HEK293 (cell line): ENCODE results near the gene ERMARD.
A peak's percentile ranks its signal among the peaks of the same experiment; 100 is the strongest.

Experiments
- CTCF ChIA-PET: fragments of 350-600 bp; formaldehyde crosslinking; extraction: SDS; loops from one replicate; lab custom pipeline; 2021; ENCODE audit warnings: antibody characterized with exemption; lab: Yijun Ruan, JAX
- POLR2A ChIA-PET: fragments of 300-600 bp; formaldehyde crosslinking; extraction: SDS; loops from one replicate; lab custom pipeline; 2020; ENCODE audit warnings: antibody characterized with exemption, inconsistent platforms; lab: Yijun Ruan, JAX
- H3K27ac ChIP-seq: fragments of 200-500 bp; sonication (Bioruptor generic); 2 replicates; pipeline ENCODE4 v1.5.1; 2014; ENCODE audit warnings: low read depth, low read length, control low read depth, inconsistent platforms; ENCODE audit errors: extremely low read depth
- H3K36me3 ChIP-seq, 2 experiments: fragments of 200-500 bp in 1 of 2; sonication (Bioruptor generic) in 1 of 2; 1 replicate in 1 of 2; 2 replicates in 1 of 2; pipeline ENCODE4 v1.5.1; 2014 to 2017; ENCODE audit warnings: inconsistent platforms in 2 of 2, low read length in 2 of 2; ENCODE audit not compliant: control insufficient read depth in 2 of 2, insufficient read depth in 1 of 2
- H3K4me1 ChIP-seq: fragments of 200-500 bp; sonication (Bioruptor generic); 2 replicates; pipeline ENCODE4 v1.5.1; 2014; ENCODE audit warnings: mild to moderate bottlenecking, low read length, inconsistent platforms; ENCODE audit not compliant: control insufficient read depth, insufficient read depth
- H3K4me3 ChIP-seq: 2 replicates; pipeline ENCODE4 v1.5.1; 2011; ENCODE audit warnings: low read depth, mild to moderate bottlenecking, control low read depth, low read length, moderate library complexity
- H3K9me3 ChIP-seq: fragments of 200-500 bp; sonication (Bioruptor generic); 2 replicates; pipeline ENCODE4 v1.5.1; 2014; ENCODE audit warnings: low read depth, low read length, inconsistent platforms; ENCODE audit not compliant: control insufficient read depth, insufficient read depth
- EGR2 ChIP-seq: fragments of 450-650 bp; formaldehyde crosslinking; IDR thresholded peaks from 2 replicates; pipeline ENCODE4 v1.5.1; 2016; ENCODE audit warnings: low read depth, missing biosample characterization, missing genetic modification characterization
- GLIS1 ChIP-seq: fragments of 450-650 bp; formaldehyde crosslinking; IDR thresholded peaks from 2 replicates; pipeline ENCODE4 v1.5.1; 2016; ENCODE audit warnings: missing biosample characterization, missing genetic modification characterization
- KLF10 ChIP-seq: fragments of 450-650 bp; IDR thresholded peaks from 2 replicates; pipeline ENCODE4 v1.5.1; 2018; ENCODE audit warnings: missing biosample characterization, mild to moderate bottlenecking, missing genetic modification characterization
- KLF8 ChIP-seq: fragments of 450-650 bp; formaldehyde crosslinking; IDR thresholded peaks from 2 replicates; pipeline ENCODE4 v1.5.1; 2016; ENCODE audit warnings: missing biosample characterization, missing genetic modification characterization
- KLF9 ChIP-seq: fragments of 450-650 bp; formaldehyde crosslinking; IDR thresholded peaks from 2 replicates; pipeline ENCODE4 v1.5.1; 2016; ENCODE audit warnings: missing biosample characterization, missing genetic modification characterization, low read depth
- MZF1 ChIP-seq: fragments of 450-650 bp; formaldehyde crosslinking; IDR thresholded peaks from 2 replicates; pipeline ENCODE4 v1.5.1; 2017; ENCODE audit warnings: missing biosample characterization, missing genetic modification characterization, borderline replicate concordance
- ZBTB21 ChIP-seq: fragments of 450-650 bp; formaldehyde crosslinking; IDR thresholded peaks from 2 replicates; pipeline ENCODE4 v1.5.1; 2017; ENCODE audit warnings: missing biosample characterization, missing genetic modification characterization
- ZBTB8A ChIP-seq: fragments of 450-650 bp; formaldehyde crosslinking; IDR thresholded peaks from 2 replicates; pipeline ENCODE4 v1.5.1; 2016; ENCODE audit warnings: missing biosample characterization, missing genetic modification characterization
- ZIC2 ChIP-seq: fragments of 450-650 bp; formaldehyde crosslinking; IDR thresholded peaks from 2 replicates; pipeline ENCODE4 v1.5.1; 2016; ENCODE audit warnings: missing biosample characterization, missing genetic modification characterization
- ZNF341 ChIP-seq: fragments of 450-650 bp; formaldehyde crosslinking; IDR thresholded peaks from 2 replicates; pipeline ENCODE4; 2016; ENCODE audit warnings: low read depth, missing biosample characterization, missing genetic modification characterization
- ZNF423 ChIP-seq: fragments of 450-650 bp; formaldehyde crosslinking; IDR thresholded peaks from 2 replicates; pipeline ENCODE4 v1.5.1; 2016; ENCODE audit warnings: missing biosample characterization, missing genetic modification characterization
- ZNF629 ChIP-seq: fragments of 450-650 bp; formaldehyde crosslinking; IDR thresholded peaks from 2 replicates; pipeline ENCODE4 v1.5.1; 2017; ENCODE audit warnings: missing biosample characterization, missing genetic modification characterization
- ZSCAN16 ChIP-seq: fragments of 450-650 bp; formaldehyde crosslinking; IDR thresholded peaks from 2 replicates; pipeline ENCODE4 v1.5.1; 2016; ENCODE audit warnings: missing biosample characterization, missing genetic modification characterization
- TF ChIP-seq, protein P1 (sequence below): fragments of 450-650 bp; formaldehyde crosslinking; conservative IDR thresholded peaks from 2 replicates; pipeline ENCODE4 v1.5.1; 2016; ENCODE audit warnings: low read depth, missing biosample characterization, missing genetic modification characterization
- TF ChIP-seq, protein P2 (sequence below): fragments of 450-650 bp; formaldehyde crosslinking; IDR thresholded peaks from 2 replicates; pipeline ENCODE4 v1.5.1; 2016; ENCODE audit warnings: missing biosample characterization, missing genetic modification characterization
- TF ChIP-seq, protein P3 (sequence below): fragments of 450-650 bp; formaldehyde crosslinking; IDR thresholded peaks from 2 replicates; pipeline ENCODE4 v1.5.1; 2016; ENCODE audit warnings: missing biosample characterization, missing genetic modification characterization
- TF ChIP-seq, protein P4 (sequence below): fragments of 450-650 bp; formaldehyde crosslinking; IDR thresholded peaks from 2 replicates; pipeline ENCODE4 v1.5.1; 2016; ENCODE audit warnings: missing biosample characterization, missing genetic modification characterization
- TF ChIP-seq, protein P5 (sequence below): fragments of 450-650 bp; formaldehyde crosslinking; IDR thresholded peaks from 2 replicates; pipeline ENCODE4 v1.5.0; 2017; ENCODE audit warnings: missing biosample characterization, missing genetic modification characterization, borderline replicate concordance

Gene ERMARD

DNA sequence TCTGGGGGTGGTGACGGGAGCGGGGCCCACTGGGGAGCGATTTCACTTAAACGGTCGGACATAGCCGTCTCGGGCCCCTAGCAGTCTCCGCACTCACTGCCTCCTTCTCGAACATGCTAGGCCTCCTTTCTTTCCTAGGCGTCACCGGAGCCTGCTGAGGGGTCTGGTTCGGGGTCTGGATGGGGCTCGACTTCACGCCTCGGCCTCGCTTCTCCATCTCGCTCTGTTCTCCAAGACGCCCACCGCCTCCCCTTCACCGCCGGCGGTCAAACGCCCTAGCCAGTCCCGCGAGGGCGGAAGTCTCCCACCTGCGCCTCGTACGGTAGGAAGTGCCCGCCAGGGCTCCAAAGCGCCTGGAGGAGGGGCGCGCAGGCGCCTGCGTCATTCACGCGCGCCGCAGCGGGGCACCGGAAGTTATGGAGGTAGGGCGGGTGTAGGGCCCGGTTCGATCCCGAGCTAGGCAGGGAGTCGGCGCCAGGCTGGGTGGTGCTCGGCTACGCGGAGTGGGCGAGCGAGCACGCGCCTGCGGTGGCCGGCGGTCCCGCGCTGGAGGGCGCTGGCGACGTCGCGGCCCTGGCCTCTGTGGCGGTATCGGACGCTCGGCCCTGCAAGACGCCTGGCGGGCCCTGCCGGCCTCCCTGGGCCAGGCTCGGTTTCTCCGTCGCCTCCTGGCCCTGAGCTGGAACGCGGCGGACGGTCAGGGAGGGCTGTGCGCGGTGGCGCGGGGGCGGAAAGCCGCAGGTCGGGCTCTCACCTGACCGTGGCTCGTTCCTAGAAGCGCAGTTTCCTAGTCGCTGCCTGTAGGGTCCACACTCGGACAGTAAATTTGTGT, at the start of gene ERMARD, which contains the start of gene DYNLT2 (continued):
- TF ChIP-seq, protein P1, sequence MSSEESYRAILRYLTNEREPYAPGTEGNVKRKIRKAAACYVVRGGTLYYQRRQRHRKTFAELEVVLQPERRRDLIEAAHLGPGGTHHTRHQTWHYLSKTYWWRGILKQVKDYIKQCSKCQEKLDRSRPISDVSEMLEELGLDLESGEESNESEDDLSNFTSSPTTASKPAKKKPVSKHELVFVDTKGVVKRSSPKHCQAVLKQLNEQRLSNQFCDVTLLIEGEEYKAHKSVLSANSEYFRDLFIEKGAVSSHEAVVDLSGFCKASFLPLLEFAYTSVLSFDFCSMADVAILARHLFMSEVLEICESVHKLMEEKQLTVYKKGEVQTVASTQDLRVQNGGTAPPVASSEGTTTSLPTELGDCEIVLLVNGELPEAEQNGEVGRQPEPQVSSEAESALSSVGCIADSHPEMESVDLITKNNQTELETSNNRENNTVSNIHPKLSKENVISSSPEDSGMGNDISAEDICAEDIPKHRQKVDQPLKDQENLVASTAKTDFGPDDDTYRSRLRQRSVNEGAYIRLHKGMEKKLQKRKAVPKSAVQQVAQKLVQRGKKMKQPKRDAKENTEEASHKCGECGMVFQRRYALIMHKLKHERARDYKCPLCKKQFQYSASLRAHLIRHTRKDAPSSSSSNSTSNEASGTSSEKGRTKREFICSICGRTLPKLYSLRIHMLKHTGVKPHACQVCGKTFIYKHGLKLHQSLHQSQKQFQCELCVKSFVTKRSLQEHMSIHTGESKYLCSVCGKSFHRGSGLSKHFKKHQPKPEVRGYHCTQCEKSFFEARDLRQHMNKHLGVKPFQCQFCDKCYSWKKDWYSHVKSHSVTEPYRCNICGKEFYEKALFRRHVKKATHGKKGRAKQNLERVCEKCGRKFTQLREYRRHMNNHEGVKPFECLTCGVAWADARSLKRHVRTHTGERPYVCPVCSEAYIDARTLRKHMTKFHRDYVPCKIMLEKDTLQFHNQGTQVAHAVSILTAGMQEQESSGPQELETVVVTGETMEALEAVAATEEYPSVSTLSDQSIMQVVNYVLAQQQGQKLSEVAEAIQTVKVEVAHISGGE = peak; percentile 91
- TF ChIP-seq ZBTB8A (tag by site-specific recombination) = peak; percentile 100
- TF ChIP-seq MZF1 (tag by site-specific recombination) = no peak
- no peak for TF ChIP-seq ZSCAN16 (tag by site-specific recombination)
- TF ChIP-seq, protein P2, sequence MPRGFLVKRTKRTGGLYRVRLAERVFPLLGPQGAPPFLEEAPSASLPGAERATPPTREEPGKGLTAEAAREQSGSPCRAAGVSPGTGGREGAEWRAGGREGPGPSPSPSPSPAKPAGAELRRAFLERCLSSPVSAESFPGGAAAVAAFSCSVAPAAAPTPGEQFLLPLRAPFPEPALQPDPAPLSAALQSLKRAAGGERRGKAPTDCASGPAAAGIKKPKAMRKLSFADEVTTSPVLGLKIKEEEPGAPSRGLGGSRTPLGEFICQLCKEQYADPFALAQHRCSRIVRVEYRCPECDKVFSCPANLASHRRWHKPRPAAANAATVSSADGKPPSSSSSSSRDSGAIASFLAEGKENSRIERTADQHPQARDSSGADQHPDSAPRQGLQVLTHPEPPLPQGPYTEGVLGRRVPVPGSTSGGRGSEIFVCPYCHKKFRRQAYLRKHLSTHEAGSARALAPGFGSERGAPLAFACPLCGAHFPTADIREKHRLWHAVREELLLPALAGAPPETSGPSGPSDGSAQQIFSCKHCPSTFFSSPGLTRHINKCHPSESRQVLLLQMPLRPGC (tag by site-specific recombination) = peak; percentile 70; the same call in 1 of the 2 replicates

DNA sequence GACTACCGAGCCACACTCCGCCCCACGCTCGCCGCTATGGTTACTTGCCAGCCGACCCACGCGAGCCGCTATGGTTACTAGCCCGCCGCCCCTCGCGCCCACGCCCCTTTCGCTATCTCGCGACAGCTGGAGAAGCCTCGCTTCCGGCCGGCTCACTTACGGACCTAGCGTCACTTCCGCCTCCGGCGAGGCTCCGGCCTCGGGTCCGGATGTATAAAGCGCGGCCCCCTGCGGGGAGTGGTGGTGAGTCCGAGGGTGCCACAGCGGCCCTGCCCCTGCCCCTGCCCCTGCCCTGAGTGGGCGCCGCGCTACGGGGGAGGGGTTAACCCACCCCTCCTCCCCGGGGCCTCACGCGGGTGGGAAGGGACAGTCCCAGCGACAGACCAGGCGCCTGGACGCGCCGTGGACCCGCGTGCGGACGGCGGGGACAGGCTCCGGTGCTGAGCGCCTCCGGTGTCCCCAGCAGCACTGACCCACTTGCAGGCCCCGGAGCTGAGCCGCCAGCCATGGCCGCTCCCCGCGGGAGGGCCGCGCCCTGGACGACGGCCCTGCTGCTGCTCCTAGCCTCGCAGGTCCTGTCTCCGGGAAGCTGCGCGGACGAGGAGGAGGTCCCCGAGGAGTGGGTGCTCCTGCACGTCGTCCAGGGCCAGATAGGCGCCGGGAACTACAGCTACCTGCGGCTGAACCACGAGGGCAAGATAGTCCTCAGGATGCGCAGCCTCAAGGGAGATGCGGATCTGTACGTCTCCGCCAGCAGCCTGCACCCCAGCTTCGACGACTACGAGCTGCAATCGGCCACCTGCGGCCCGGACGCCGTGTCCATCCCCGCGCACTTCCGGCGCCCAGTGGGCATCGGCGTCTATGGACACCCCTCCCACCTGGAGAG, 49.2 kb upstream of the ERMARD start, which contains the start of the genes C6orf120 and WDR27:
Gene C6orf120, plus strand, starts transcription at position 173 of the 886 bp plus-strand sequence. Its CDS starts 334 bp downstream, at position 507.
Gene WDR27, minus strand, starts transcription at position 76 of the 886 bp plus-strand sequence. CDS start 13,024 bp downstream, outside the sequence.
- Histone ChIP-seq H3K27ac (peak within 1 kb of the TSS; percentile 86), H3K9me3 (no peaks in the 10 kb centered on the region), H3K4me1 (peaks cover 9% of the 10 kb centered on the region; the same call in 1 of the 2 replicates), H3K36me3 (peaks cover 3 to 69% of the 10 kb centered on the region in 2 experiments; a peak in 1 of 3 replicates), H3K4me3 (peak within 1 kb of the TSS; percentile 97)
- ChIA-PET CTCF (interaction anchor here (0.7 to 1.4 kb wide), 2 partner anchors 19 to 710 kb away, joined by 3 to 4 read pairs; no protein-coding TSS in a partner anchor), POLR2A (interaction anchor here (0.6 to 3.3 kb wide), 16 partner anchors 8 to 807 kb away, joined by 3 to 33 read pairs (median 4); partner anchors contain the start of genes DYNLT2 and ERMARD)
- TF ChIP-seq ZNF629 (tag by site-specific recombination) = peak; percentile 76
- peak; percentile 71 for TF ChIP-seq ZIC2 (tag by site-specific recombination)
- peak; percentile 92 for TF ChIP-seq KLF8 (tag by site-specific recombination)
- TF ChIP-seq ZBTB21 (tag by site-specific recombination) = 0 out of 2 replicates have a peak, but pooled peaks have one; percentile 54
- TF ChIP-seq, protein P1 = peak; percentile 93
- TF ChIP-seq, protein P3, sequence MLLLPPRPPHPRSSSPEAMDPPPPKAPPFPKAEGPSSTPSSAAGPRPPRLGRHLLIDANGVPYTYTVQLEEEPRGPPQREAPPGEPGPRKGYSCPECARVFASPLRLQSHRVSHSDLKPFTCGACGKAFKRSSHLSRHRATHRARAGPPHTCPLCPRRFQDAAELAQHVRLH (tag by site-specific recombination) = no peak; the same call in 1 of the 2 replicates
- TF ChIP-seq KLF10 (tag by site-specific recombination) = peak; percentile 83
- peak; percentile 92 for TF ChIP-seq EGR2 (tag by site-specific recombination)
- TF ChIP-seq KLF9 = peak; percentile 99
- peak; percentile 63; the same call in 1 of the 2 replicates for TF ChIP-seq ZBTB8A (tag by site-specific recombination)
- peak; percentile 11; the same call in 1 of the 2 replicates for TF ChIP-seq GLIS1 (tag by site-specific recombination)
- TF ChIP-seq ZNF423 = peak; percentile 84
- TF ChIP-seq, protein P4, sequence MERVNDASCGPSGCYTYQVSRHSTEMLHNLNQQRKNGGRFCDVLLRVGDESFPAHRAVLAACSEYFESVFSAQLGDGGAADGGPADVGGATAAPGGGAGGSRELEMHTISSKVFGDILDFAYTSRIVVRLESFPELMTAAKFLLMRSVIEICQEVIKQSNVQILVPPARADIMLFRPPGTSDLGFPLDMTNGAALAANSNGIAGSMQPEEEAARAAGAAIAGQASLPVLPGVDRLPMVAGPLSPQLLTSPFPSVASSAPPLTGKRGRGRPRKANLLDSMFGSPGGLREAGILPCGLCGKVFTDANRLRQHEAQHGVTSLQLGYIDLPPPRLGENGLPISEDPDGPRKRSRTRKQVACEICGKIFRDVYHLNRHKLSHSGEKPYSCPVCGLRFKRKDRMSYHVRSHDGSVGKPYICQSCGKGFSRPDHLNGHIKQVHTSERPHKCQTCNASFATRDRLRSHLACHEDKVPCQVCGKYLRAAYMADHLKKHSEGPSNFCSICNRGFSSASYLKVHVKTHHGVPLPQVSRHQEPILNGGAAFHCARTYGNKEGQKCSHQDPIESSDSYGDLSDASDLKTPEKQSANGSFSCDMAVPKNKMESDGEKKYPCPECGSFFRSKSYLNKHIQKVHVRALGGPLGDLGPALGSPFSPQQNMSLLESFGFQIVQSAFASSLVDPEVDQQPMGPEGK (tag by site-specific recombination) = peak; percentile 65
- peak; percentile 92 for TF ChIP-seq ZNF341 (tag by site-specific recombination)
- TF ChIP-seq, protein P5, sequence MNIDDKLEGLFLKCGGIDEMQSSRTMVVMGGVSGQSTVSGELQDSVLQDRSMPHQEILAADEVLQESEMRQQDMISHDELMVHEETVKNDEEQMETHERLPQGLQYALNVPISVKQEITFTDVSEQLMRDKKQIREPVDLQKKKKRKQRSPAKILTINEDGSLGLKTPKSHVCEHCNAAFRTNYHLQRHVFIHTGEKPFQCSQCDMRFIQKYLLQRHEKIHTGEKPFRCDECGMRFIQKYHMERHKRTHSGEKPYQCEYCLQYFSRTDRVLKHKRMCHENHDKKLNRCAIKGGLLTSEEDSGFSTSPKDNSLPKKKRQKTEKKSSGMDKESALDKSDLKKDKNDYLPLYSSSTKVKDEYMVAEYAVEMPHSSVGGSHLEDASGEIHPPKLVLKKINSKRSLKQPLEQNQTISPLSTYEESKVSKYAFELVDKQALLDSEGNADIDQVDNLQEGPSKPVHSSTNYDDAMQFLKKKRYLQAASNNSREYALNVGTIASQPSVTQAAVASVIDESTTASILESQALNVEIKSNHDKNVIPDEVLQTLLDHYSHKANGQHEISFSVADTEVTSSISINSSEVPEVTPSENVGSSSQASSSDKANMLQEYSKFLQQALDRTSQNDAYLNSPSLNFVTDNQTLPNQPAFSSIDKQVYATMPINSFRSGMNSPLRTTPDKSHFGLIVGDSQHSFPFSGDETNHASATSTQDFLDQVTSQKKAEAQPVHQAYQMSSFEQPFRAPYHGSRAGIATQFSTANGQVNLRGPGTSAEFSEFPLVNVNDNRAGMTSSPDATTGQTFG (tag by site-specific recombination) = no peak
